ENCODE data around the gene TRDN.

GRCh38 chr6:123418071-123418470, 218.7 kb downstream of the TRDN start:
- TF ChIP-seq POLR2A (IDR thresholded peaks at IDR 0.05; ENCODE audit: low read length) (no peak), GATA1 (IDR thresholded peaks at IDR 0.05; ENCODE audit: low read depth, low read length) (no peak)

Measured in erythroblast (primary cell).